B cell (primary cell): Measurements from ENCODE around the gene KRAS. TPM values are rescaled to one million over a fixed set of nuclear protein-coding genes. Genes with fewer than 3 reads are reported as not detected.

Experiments used
- ATAC-seq: fragments of 200-7000 bp; cut with Tn5 transposase; one replicate; pipeline ENCODE4 v1.10.0; 2021; ENCODE audit warnings: low read depth, mild to moderate bottlenecking, moderate number of reproducible peaks, moderate library complexity
- CTCF ChIA-PET: fragments of 350-600 bp; sonication (Branson Sonifier 250); formaldehyde crosslinking; loops from one replicate; lab custom pipeline; 2021; ENCODE audit warnings: antibody characterized with exemption, inconsistent platforms; lab: Charles Lee
- POLR2A ChIA-PET: fragments of 350-600 bp; sonication (Branson Sonifier 250); formaldehyde crosslinking; loops from one replicate; lab custom pipeline; 2021; ENCODE audit warnings: antibody characterized with exemption; lab: Charles Lee
- DNase-seq: peaks from one replicate; pipeline ENCODE4 v3.0.0; 2013
- H2AFZ ChIP-seq: 2 replicates; pipeline ENCODE4 v1.6.1; 2012; ENCODE audit warnings: mild to moderate bottlenecking, low read depth, low read length; ENCODE audit not compliant: insufficient read depth, poor library complexity, severe bottlenecking
- H3K27ac ChIP-seq, 2 donors: 1 replicate in 1 of 2; 2 replicates in 1 of 2; pipeline ENCODE4 v1.5.1; 2012 to 2013; ENCODE audit warnings: low read length in 2 of 2, mild to moderate bottlenecking in 2 of 2, moderate library complexity in 1 of 2
- H3K27me3 ChIP-seq, 4 experiments: fragments of 200-600 bp in 1 of 4; sonication (generic) in 1 of 4; replicated peaks in 1 of 4; 1 replicate in 2 of 4; 2 replicates in 2 of 4; pipeline versions ENCODE4 v1.6.1 to v1.7.0; 2013 to 2016; ENCODE audit warnings: low read length in 3 of 4, mild to moderate bottlenecking in 2 of 4, mixed read lengths in 1 of 4, moderate library complexity in 1 of 4; ENCODE audit not compliant: insufficient read depth in 4 of 4, control insufficient read depth in 3 of 4; ENCODE audit errors: control extremely low read depth in 1 of 4
- H3K36me3 ChIP-seq, 2 experiments: replicated peaks in 1 of 2; 1 replicate in 1 of 2; 2 replicates in 1 of 2; pipeline versions ENCODE4 v1.6.1 to v1.7.1; 2013; ENCODE audit warnings: low read length in 1 of 2; ENCODE audit not compliant: insufficient read depth in 2 of 2, control insufficient read depth in 1 of 2; ENCODE audit errors: control extremely low read depth in 1 of 2, extremely low read depth in 1 of 2
- H3K4me1 ChIP-seq, 2 donors: fragments of 200-600 bp in 1 of 2; sonication (generic) in 1 of 2; 1 replicate in 1 of 2; 2 replicates in 1 of 2; pipeline versions ENCODE4 v1.5.1 to v1.6.1; 2013 to 2017; ENCODE audit warnings: low read length in 2 of 2; ENCODE audit not compliant: control insufficient read depth in 2 of 2, insufficient read depth in 2 of 2
- H3K4me2 ChIP-seq: replicated peaks from 2 replicates; pipeline ENCODE3; 2012; ENCODE audit warnings: mild to moderate bottlenecking, low read depth, low read length; ENCODE audit not compliant: poor library complexity, severe bottlenecking
- H3K4me3 ChIP-seq, 5 experiments: fragments of 200-600 bp in 1 of 5; sonication (generic) in 1 of 5; 1 replicate in 3 of 5; 2 replicates in 2 of 5; pipeline versions ENCODE4 v1.5.1 to v1.7.0; 2011 to 2016; ENCODE audit warnings: low read length in 4 of 5, mild to moderate bottlenecking in 4 of 5, low read depth in 2 of 5, control low read depth in 1 of 5, moderate library complexity in 1 of 5; ENCODE audit not compliant: insufficient read depth in 1 of 5; ENCODE audit errors: control extremely low read depth in 1 of 5, extremely low read depth in 1 of 5
- H3K79me2 ChIP-seq: fragments of 200-600 bp; sonication (generic); one replicate; pipeline ENCODE4 v1.6.0; 2016; ENCODE audit warnings: low read length; ENCODE audit not compliant: control insufficient read depth, insufficient read depth
- H3K9ac ChIP-seq: fragments of 200-600 bp; sonication (generic); 2 replicates; pipeline ENCODE4 v1.6.1; 2017; ENCODE audit warnings: mild to moderate bottlenecking, low read length, moderate library complexity
- H3K9me3 ChIP-seq, 3 donors: one replicate each; pipeline versions ENCODE4 v1.6.1 to v1.7.1; 2013; ENCODE audit warnings: low read length in 2 of 3; ENCODE audit not compliant: control insufficient read depth in 2 of 3, insufficient read depth in 1 of 3; ENCODE audit errors: control extremely low read depth in 1 of 3
- H4K20me1 ChIP-seq: 2 replicates; pipeline ENCODE4 v1.6.0; 2012; ENCODE audit warnings: mild to moderate bottlenecking, low read length; ENCODE audit not compliant: insufficient read depth, control insufficient read depth, poor library complexity, severe bottlenecking
- H3K27ac Mint-ChIP-seq: one replicate; pipeline ENCODE4 v1.8.0; 2021; ENCODE audit warnings: mixed read lengths
- H3K27me3 Mint-ChIP-seq: one replicate; pipeline ENCODE4 v1.8.0; 2021; ENCODE audit warnings: mixed read lengths
- H3K4me1 Mint-ChIP-seq: one replicate; pipeline ENCODE4 v1.8.0; 2021; ENCODE audit warnings: mixed read lengths
- H3K4me3 Mint-ChIP-seq: one replicate; pipeline ENCODE4 v1.8.0; 2021; ENCODE audit warnings: mixed read lengths
- H3K9me3 Mint-ChIP-seq: one replicate; pipeline ENCODE4 v1.8.0; 2022; ENCODE audit warnings: mixed read lengths; ENCODE audit not compliant: insufficient read depth
- CTCF ChIP-seq: fragments of 200-600 bp; IDR thresholded peaks from one replicate; pipeline ENCODE4 v1.8.0; 2022; ENCODE audit warnings: antibody characterized with exemption, mild to moderate bottlenecking
- EZH2 ChIP-seq: IDR thresholded peaks from 2 replicates; pipeline ENCODE4 v1.6.1; 2012; ENCODE audit warnings: borderline replicate concordance, low read depth, mild to moderate bottlenecking, moderate library complexity, low read length; ENCODE audit not compliant: insufficient read depth, poor library complexity, severe bottlenecking
- WGBS: methylation state at CpG from one replicate; pipeline ENCODE4 v1.1.5; 2013; ENCODE audit warnings: missing lambda C conversion rate; ENCODE audit not compliant: insufficient coverage; 5-methylcytosine and 5-hydroxymethylcytosine counted together
- intact Hi-C: fragments of 100-400 bp; cut with micrococcal nuclease; formaldehyde crosslinking; loops from one replicate; pipeline ENCODE4 v1.10.0; 2022
- polyA plus RNA-seq: library from polyadenylated mRNA; depleted of rRNA; stranded (reverse); fragments of >200 nt; gene quantifications from 2 replicates; pipeline ENCODE4 v1.2.3, GENCODE V29; 2012
- total RNA-seq, 2 donors: library from RNA; stranded (reverse); fragments of 120-200 nt in 1 of 2; gene quantifications; 1 replicate in 1 of 2; 2 replicates in 1 of 2; pipeline versions ENCODE4 v1.2.3 to v1.2.4, GENCODE V29; 2013 to 2022

Gene KRAS
- total and polyA plus RNA-seq, 2 donors (not counting 1 experiment from before 2014, with no cell fraction given): 7.2 to 41.8 TPM

DNA sequence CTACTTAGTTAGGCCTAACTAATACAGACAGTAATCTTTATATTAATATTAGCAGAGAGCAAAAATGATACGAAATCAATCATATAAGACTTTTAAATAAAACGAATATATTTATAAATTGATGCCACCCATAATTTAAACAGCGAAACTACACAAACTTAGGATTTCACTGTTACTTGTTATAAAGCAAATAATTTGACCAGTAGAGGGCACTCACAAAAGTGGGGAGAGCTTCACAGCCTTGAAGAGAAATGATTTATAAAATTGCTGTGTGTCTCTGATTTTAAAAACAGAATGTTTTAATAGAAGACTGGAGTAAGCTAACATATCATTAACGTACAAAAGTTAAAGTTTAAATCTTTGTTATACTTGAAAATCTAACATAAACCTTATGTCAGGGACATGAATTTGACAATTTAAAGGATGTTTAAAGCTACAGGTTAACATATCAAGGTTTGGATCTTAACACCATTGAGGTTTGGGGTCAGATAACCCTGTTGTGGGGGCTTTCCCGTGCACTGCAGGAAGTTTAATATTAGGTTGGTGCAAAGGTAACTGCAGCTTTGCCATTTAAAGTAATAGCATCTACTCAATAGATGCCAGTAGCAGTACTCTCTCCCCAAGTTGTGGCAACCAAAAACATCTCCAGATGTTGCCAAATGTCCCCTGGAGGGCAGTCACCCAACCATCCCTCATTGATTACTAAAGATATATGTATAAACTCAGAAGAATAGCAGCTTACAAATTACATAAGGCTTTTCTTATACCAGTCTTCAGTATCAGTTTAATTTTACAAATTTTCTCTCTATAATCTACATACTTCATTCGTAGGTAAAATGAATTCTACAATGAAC lies 9.3 kb downstream of the KRAS start:
- no peaks in the 10 kb centered on the region for H3K27me3 Mint-ChIP-seq
- Histone ChIP-seq H3K9me3 (no peaks in the 10 kb centered on the region), H3K27me3 (no peaks in the 10 kb centered on the region), H4K20me1 (peaks cover 7% of the 10 kb centered on the region), H2AFZ (no peak overlapping the region), H3K4me2 (no peak overlapping the region), H3K4me1 (no peaks in the 10 kb centered on the region), H3K9ac (no peak overlapping the region), H3K36me3 (peaks cover 5 to 23% of the 10 kb centered on the region in 2 experiments), H3K27ac (peak overlapping the region in 1 of 2 donors; percentile 52), H3K79me2 (peaks cover 61% of the 10 kb centered on the region), H3K4me3 (no peak overlapping the region)
- ATAC-seq (peak; percentile 51), DNase-seq (peak; percentile 73)
- CTCF ChIA-PET: interaction anchor here (0.7 to 3.7 kb wide), 42 partner anchors 9 to 878 kb away, joined by 3 to 19 read pairs (median 4); partner anchors contain the start of genes DNAI7, ETFRF1 and KRAS
- TF ChIP-seq EZH2 (no peak), CTCF (peak; percentile 89)
- peaks cover 9% of the 10 kb centered on the region for H3K4me1 Mint-ChIP-seq
- H3K27ac Mint-ChIP-seq: peak overlapping the region; percentile 26
- POLR2A ChIA-PET: interaction anchor here (0.7 to 1.3 kb wide), 2 partner anchors 9 to 106 kb away, joined by 3 read pairs; partner anchors contain the start of gene KRAS
- WGBS: no CpG with 5 or more reads among the region's 6 CpGs
- H3K4me3 Mint-ChIP-seq: no peak overlapping the region
- H3K9me3 Mint-ChIP-seq: no peaks in the 10 kb centered on the region
- intact Hi-C loops: loop anchor here (1.0 kb wide), 2 partner anchors 9 to 146 kb away; partner anchors contain the start of gene KRAS

GRCh38 chr12:25236626-25237025 lies 14.1 kb downstream of the KRAS start:
- TF ChIP-seq EZH2 (no peak), CTCF (no peak)
- Histone ChIP-seq H3K36me3 (peaks cover 6 to 23% of the 10 kb centered on the region in 2 experiments), H3K4me1 (no peaks in the 10 kb centered on the region), H3K4me2 (no peak overlapping the region), H4K20me1 (peaks cover 19% of the 10 kb centered on the region), H3K9ac (no peak overlapping the region), H3K27me3 (no peaks in the 10 kb centered on the region), H3K79me2 (peaks cover 64% of the 10 kb centered on the region), H3K9me3 (no peaks in the 10 kb centered on the region), H3K4me3 (no peak overlapping the region), H2AFZ (no peak overlapping the region), H3K27ac (no peak overlapping the region)
- peaks cover 7% of the 10 kb centered on the region for H3K4me1 Mint-ChIP-seq
- no peaks in the 10 kb centered on the region for H3K27me3 Mint-ChIP-seq
- intact Hi-C loops: no loop called here
- no peak overlapping the region for H3K27ac Mint-ChIP-seq
- CTCF ChIA-PET: interaction anchor here (1.3 kb wide), 1 partner anchor 9 kb away, joined by 4 read pairs; no protein-coding TSS in a partner anchor
- 100% methylated on average over 1 of the region's 4 CpGs for WGBS
- POLR2A ChIA-PET: interaction anchor here (0.5 kb wide), 1 partner anchor 16 kb away, joined by 3 read pairs; no protein-coding TSS in a partner anchor
- no peak overlapping the region for H3K4me3 Mint-ChIP-seq
- ATAC-seq (no peak), DNase-seq (no peak)
- H3K9me3 Mint-ChIP-seq: no peaks in the 10 kb centered on the region
